Measurements from ENCODE around the gene SGO1. TPM values are rescaled to one million over a fixed set of nuclear protein-coding genes. Genes with fewer than 3 reads are reported as not detected.

Gene SGO1
- total and polyA plus RNA-seq, 10 donors = 1.9 to 5.7 (median 3.1) TPM

GRCh38 chr3:20154078-20154477 lies 31.9 kb downstream of the SGO1 start:
- Histone ChIP-seq H3K27ac (no peak overlapping the region), H3K36me3 (peaks cover 0 to 85% (median 18%) of the 10 kb centered on the region in 6 donors), H3K4me3 (no peak overlapping the region), H3K27me3 (replicated peaks in 1 of 7) (no peaks in the 10 kb centered on the region), H3K4me1 (no peaks in the 10 kb centered on the region), H3K9me3 (no peaks in the 10 kb centered on the region)
- TF ChIP-seq, protein P1, sequence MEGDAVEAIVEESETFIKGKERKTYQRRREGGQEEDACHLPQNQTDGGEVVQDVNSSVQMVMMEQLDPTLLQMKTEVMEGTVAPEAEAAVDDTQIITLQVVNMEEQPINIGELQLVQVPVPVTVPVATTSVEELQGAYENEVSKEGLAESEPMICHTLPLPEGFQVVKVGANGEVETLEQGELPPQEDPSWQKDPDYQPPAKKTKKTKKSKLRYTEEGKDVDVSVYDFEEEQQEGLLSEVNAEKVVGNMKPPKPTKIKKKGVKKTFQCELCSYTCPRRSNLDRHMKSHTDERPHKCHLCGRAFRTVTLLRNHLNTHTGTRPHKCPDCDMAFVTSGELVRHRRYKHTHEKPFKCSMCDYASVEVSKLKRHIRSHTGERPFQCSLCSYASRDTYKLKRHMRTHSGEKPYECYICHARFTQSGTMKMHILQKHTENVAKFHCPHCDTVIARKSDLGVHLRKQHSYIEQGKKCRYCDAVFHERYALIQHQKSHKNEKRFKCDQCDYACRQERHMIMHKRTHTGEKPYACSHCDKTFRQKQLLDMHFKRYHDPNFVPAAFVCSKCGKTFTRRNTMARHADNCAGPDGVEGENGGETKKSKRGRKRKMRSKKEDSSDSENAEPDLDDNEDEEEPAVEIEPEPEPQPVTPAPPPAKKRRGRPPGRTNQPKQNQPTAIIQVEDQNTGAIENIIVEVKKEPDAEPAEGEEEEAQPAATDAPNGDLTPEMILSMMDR (IDR thresholded peaks at IDR 0.05 in 8 of 11, conservative IDR thresholded peaks at IDR 0.05 in 3 of 11) = no peak
- TF ChIP-seq POLR2AphosphoS5 (IDR thresholded peaks at IDR 0.05) (no peak), POLR2A (IDR thresholded peaks at IDR 0.05) (no peak)
- no peak for DNase-seq
- intact Hi-C loops (cut with DNase I; ENCODE audit: low total_unique reads) = no loop called here
- 98 to 100% (median 100%) methylated on average over 1 of the region's 1 CpG for WGBS, 5 donors

- Histone ChIP-seq H3K9me3 (peaks cover 0 to 2% (median 0%) of the 10 kb centered on the region in 8 donors), H3K27me3 (replicated peaks in 1 of 7) (no peaks in the 10 kb centered on the region), H3K36me3 (peaks cover 0 to 96% (median 35%) of the 10 kb centered on the region in 6 donors), H3K4me1 (no peaks in the 10 kb centered on the region), H3K27ac (no peak overlapping the region), H3K4me3 (no peak overlapping the region)
- TF ChIP-seq POLR2AphosphoS5 (IDR thresholded peaks at IDR 0.05) (no peak), POLR2A (IDR thresholded peaks at IDR 0.05) (no peak)
- TF ChIP-seq, protein P1 (IDR thresholded peaks at IDR 0.05 in 8 of 11, conservative IDR thresholded peaks at IDR 0.05 in 3 of 11) = no peak
- DNase-seq = no peak
- intact Hi-C loops (cut with DNase I; ENCODE audit: low total_unique reads) = no loop called here
- 92 to 97% (median 95%) methylated on average over 10 of the region's 10 CpGs for WGBS, 5 donors
Measured at GRCh38 chr3:20148466-20148865, 37.5 kb downstream of the SGO1 start.

- intact Hi-C loops (cut with DNase I; ENCODE audit: low total_unique reads) = no loop called here
- Histone ChIP-seq H3K36me3 (peaks cover 0 to 96% (median 35%) of the 10 kb centered on the region in 6 donors), H3K27ac (no peak overlapping the region), H3K27me3 (replicated peaks in 1 of 7) (no peaks in the 10 kb centered on the region), H3K4me3 (no peak overlapping the region), H3K9me3 (peaks cover 0 to 4% (median 0%) of the 10 kb centered on the region in 8 donors), H3K4me1 (no peaks in the 10 kb centered on the region)
- no peak for TF ChIP-seq POLR2A (IDR thresholded peaks at IDR 0.05)
- TF ChIP-seq POLR2AphosphoS5 (IDR thresholded peaks at IDR 0.05) = no peak
- TF ChIP-seq, protein P1 (IDR thresholded peaks at IDR 0.05 in 8 of 11, conservative IDR thresholded peaks at IDR 0.05 in 3 of 11) = no peak
- no peak for DNase-seq
Measured at GRCh38 chr3:20147361-20147760, 38.6 kb downstream of the SGO1 start.

GRCh38 chr3:20146301-20146700 lies 39.7 kb downstream of the SGO1 start:
- no peak overlapping the region for H3K27ac ChIP-seq
- H3K4me3 ChIP-seq = no peak overlapping the region
- DNase-seq = no peak
- no peaks in the 10 kb centered on the region for H3K27me3 ChIP-seq (replicated peaks in 1 of 7)
- intact Hi-C loops (cut with DNase I; ENCODE audit: low total_unique reads) = no loop called here
- peaks cover 0 to 4% (median 0%) of the 10 kb centered on the region in 8 donors for H3K9me3 ChIP-seq
- H3K36me3 ChIP-seq = peaks cover 0 to 96% (median 36%) of the 10 kb centered on the region in 6 donors
- H3K4me1 ChIP-seq = no peaks in the 10 kb centered on the region
- WGBS, 5 donors = 91 to 97% (median 95%) methylated on average over 8 of the region's 8 CpGs
- TF ChIP-seq, protein P1 (IDR thresholded peaks at IDR 0.05 in 8 of 11, conservative IDR thresholded peaks at IDR 0.05 in 3 of 11) = no peak
- TF ChIP-seq POLR2A (IDR thresholded peaks at IDR 0.05) = no peak
- no peak for TF ChIP-seq POLR2AphosphoS5 (IDR thresholded peaks at IDR 0.05)
